Activated CD8-positive, alpha-beta memory T cell treated with anti-CD3 and anti-CD28 coated beads, Interleukin-2, amount 10 ng/mL, durations not matched to agents 7 days and 5 days (primary cell): ENCODE measurements around the gene CAMK4. TPM values are rescaled to one million over a fixed set of nuclear protein-coding genes. Genes with fewer than 3 reads are reported as not detected.

Source experiments
- ATAC-seq: fragments of 150-1000 bp; cut with Tn5 transposase; one replicate; pipeline ENCODE4 v1.10.0; 2021; ENCODE audit warnings: moderate library complexity
- CTCF ChIA-PET: fragments of 350-600 bp; sonication (Branson Sonifier 250); formaldehyde crosslinking; loops from one replicate; lab custom pipeline; 2021; ENCODE audit warnings: antibody characterized with exemption; lab: Charles Lee
- DNase-seq: peaks from one replicate; pipeline ENCODE4 v3.0.0-alpha.2; 2020
- H3K27ac Mint-ChIP-seq: one replicate; pipeline ENCODE4 v1.8.0; 2021; ENCODE audit warnings: mild to moderate bottlenecking, mixed read lengths
- H3K27me3 Mint-ChIP-seq: one replicate; pipeline ENCODE4 v1.8.0; 2021; ENCODE audit warnings: mixed read lengths
- H3K36me3 Mint-ChIP-seq: one replicate; pipeline ENCODE4 v1.8.0; 2021; ENCODE audit warnings: mild to moderate bottlenecking, mixed read lengths
- H3K4me1 Mint-ChIP-seq: one replicate; pipeline ENCODE4 v1.8.0; 2021; ENCODE audit warnings: mixed read lengths
- H3K4me3 Mint-ChIP-seq: one replicate; pipeline ENCODE4 v1.8.0; 2021; ENCODE audit warnings: mild to moderate bottlenecking, moderate library complexity, mixed read lengths
- H3K9me3 Mint-ChIP-seq: one replicate; pipeline ENCODE4 v1.8.0; 2022; ENCODE audit warnings: low read depth, mixed read lengths
- total RNA-seq, 2 experiments: library from RNA; stranded (reverse); gene quantifications; one replicate each; pipeline ENCODE4 v1.2.3, GENCODE V29; 2021

CAMK4 gene
- total RNA-seq, 2 experiments from 2014 or later: 77.4 to 91.1 TPM

DNA sequence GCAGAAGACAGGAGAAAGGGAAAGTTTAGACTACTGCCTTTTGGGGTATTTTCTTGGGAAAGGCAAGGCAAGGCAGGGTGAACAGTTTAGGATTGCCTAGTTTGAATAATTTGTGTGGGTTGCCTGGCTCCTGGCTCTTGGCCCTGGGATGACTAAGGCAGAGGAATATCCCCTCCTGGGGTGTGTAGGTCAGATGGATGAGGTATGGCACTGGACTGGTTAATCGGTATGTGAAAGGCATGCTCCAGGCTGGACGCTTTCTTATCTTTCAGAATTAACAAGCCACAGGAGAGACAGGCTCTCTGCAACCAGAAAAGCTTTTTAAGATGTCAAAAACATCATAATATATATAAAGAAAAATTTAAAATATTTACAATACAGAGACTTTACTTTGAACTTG lies 229.6 kb downstream of the CAMK4 start:
- no peak for DNase-seq
- Mint-ChIP-seq H3K4me3 (no peak overlapping the region), H3K27me3 (no peaks in the 10 kb centered on the region), H3K27ac (no peak overlapping the region), H3K36me3 (peaks cover 34% of the 10 kb centered on the region), H3K9me3 (no peaks in the 10 kb centered on the region), H3K4me1 (no peaks in the 10 kb centered on the region)
- CTCF ChIA-PET: interaction anchor here (1.6 kb wide), 1 partner anchor 16 kb away, joined by 3 read pairs; no protein-coding TSS in a partner anchor
- ATAC-seq: no peak

DNA sequence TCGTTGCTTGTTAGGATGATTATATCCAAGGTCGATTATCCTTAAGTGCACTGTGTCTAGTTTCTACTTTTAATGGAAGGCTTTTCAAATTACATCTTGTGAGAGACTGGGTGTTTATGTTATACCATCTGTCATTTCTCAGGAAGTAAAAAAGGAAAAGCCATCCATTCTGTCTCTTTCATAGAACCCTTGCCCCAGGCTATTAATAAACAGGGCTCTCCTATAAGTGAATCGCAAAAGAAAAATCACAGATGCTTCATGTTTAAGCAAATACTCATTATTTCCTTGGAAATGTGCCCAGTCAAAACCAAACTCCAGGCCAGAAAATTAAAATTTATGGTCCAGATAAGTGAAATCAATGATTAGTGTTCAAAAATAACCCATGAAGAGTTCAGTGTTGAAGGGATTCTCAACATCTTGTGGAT lies 230.0 kb downstream of the CAMK4 start:
- no peak overlapping the region for H3K27ac Mint-ChIP-seq
- no peak overlapping the region for H3K4me3 Mint-ChIP-seq
- CTCF ChIA-PET: no interaction called here
- H3K36me3 Mint-ChIP-seq: peaks cover 33% of the 10 kb centered on the region
- H3K27me3 Mint-ChIP-seq: no peaks in the 10 kb centered on the region
- H3K4me1 Mint-ChIP-seq: no peaks in the 10 kb centered on the region
- DNase-seq (no peak), ATAC-seq (no peak)
- no peaks in the 10 kb centered on the region for H3K9me3 Mint-ChIP-seq

DNA sequence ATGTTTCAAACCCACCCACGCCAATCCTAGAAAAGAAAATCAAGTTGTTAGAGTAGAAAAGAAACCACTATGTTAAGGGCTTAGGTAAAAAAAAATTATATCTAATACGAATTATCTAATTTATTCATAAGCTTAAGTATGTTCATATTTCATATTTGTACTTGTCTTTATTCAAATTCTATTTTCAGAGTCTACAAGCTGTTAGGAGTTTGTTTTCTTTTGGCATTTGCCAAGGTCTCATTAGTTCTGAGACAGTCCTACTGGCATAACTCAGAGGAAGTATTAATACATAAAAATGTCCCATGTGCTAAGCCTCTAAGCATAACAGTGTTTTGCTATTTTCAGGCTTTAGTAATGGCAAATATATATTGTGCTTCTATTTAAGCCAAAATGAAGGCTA lies 230.6 kb downstream of the CAMK4 start:
- DNase-seq (no peak), ATAC-seq (no peak)
- H3K9me3 Mint-ChIP-seq: no peaks in the 10 kb centered on the region
- no peaks in the 10 kb centered on the region for H3K27me3 Mint-ChIP-seq
- no peaks in the 10 kb centered on the region for H3K4me1 Mint-ChIP-seq
- CTCF ChIA-PET: no interaction called here
- peaks cover 32% of the 10 kb centered on the region for H3K36me3 Mint-ChIP-seq
- H3K4me3 Mint-ChIP-seq: no peak overlapping the region
- H3K27ac Mint-ChIP-seq: no peak overlapping the region

DNA sequence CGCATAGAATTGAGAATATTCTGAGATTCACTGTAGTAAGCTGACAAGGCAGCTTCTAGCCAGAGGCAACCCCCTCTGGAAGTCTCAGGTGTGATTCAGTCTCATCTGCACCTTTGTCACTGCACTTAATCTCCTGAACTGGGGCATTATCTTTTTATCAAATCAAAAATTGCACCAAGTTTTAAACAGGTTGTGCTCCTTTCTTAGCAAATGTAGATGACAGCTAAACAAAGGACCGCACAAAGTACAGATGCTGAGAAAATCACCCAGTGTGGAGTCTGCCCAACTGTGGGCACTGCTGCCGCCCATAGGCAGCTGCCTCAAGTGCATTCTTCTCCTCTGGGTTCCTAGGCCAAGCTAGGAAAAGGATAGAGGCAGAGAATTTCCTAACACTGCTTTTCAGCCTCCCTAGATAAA lies 237.1 kb downstream of the CAMK4 start:
- Mint-ChIP-seq H3K27me3 (no peaks in the 10 kb centered on the region), H3K36me3 (peaks cover 39% of the 10 kb centered on the region), H3K4me1 (no peaks in the 10 kb centered on the region), H3K9me3 (peaks cover 7% of the 10 kb centered on the region), H3K27ac (no peak overlapping the region), H3K4me3 (no peak overlapping the region)
- DNase-seq (no peak), ATAC-seq (no peak)
- CTCF ChIA-PET: no interaction called here

DNA sequence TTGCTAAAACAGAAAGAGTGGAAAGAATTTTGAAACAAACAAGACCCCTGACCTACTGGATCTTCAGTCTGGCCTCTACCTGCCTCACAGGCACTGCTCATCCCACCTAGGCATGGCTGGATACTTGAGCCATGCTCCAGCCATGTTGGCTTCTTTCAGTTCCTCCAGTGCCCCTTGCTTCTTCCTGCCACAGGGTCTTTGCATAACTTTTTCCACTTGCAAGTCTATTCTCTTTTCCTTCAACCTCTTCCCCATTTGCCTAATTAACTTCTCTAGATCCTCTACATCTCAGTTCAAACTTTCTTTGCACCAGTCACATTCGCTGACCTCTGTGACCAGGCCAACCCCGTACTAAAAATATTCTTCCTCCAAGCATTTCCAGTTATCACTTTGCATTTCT lies 237.8 kb downstream of the CAMK4 start:
- Mint-ChIP-seq H3K36me3 (peaks cover 39% of the 10 kb centered on the region), H3K4me3 (no peak overlapping the region), H3K9me3 (peaks cover 7% of the 10 kb centered on the region), H3K4me1 (no peaks in the 10 kb centered on the region), H3K27ac (no peak overlapping the region), H3K27me3 (no peaks in the 10 kb centered on the region)
- ATAC-seq (no peak), DNase-seq (no peak)
- CTCF ChIA-PET: no interaction called here

DNA sequence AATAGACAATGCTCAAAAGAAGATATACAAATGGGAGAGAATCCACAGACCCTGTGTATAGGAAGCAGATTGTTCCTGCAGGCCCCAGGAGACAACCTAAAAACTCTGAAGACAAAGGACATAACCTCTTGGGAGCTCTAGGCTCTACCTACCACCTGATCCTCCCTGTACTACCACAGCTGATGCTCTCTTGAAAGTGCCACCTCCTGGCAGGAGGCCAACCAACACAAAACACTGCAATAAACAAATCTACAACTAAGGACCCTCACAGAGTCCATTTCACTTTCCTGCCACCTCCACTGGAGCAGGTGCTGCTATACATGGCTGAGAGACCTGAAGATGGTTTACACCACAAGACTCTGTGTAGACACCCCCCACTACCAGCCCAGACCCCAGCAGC lies 239.1 kb downstream of the CAMK4 start:
- no peaks in the 10 kb centered on the region for H3K4me1 Mint-ChIP-seq
- H3K9me3 Mint-ChIP-seq: peaks cover 10% of the 10 kb centered on the region
- H3K27ac Mint-ChIP-seq: no peak overlapping the region
- DNase-seq: no peak
- peaks cover 42% of the 10 kb centered on the region for H3K36me3 Mint-ChIP-seq
- no peaks in the 10 kb centered on the region for H3K27me3 Mint-ChIP-seq
- ATAC-seq: no peak
- CTCF ChIA-PET: no interaction called here
- no peak overlapping the region for H3K4me3 Mint-ChIP-seq

DNA sequence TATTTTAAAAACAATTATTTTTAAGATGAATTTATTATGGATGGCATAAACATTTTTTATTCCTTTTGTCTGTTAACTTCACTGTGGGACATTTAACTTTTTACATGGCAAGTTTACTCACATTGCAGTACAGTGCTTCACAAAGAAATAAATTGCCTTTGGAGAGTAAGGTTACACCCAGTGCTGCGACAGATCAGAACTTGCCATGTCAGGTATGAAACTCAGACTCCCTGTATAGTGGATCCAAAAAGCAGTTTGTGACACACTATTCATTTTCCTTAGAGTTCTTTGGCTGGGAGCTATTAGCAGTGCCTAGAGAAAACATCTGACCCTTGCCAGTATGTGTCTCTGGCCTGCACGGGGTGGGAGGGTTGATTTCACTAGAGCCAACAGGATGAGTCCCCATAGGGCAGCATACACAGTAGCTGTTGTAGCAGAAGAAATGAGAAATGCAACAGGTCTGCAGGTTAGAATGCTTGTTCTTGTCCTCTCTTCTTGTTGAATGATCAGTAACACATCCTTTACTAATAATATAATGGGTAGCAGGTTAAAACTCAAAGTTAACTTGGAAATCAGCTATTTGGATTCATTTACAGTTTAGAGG lies 245.2 kb downstream of the CAMK4 start:
- Mint-ChIP-seq H3K27me3 (no peaks in the 10 kb centered on the region), H3K4me3 (no peak overlapping the region), H3K36me3 (peaks cover 29% of the 10 kb centered on the region), H3K9me3 (peaks cover 15% of the 10 kb centered on the region), H3K27ac (no peak overlapping the region), H3K4me1 (no peaks in the 10 kb centered on the region)
- DNase-seq (no peak), ATAC-seq (no peak)
- CTCF ChIA-PET: no interaction called here

DNA sequence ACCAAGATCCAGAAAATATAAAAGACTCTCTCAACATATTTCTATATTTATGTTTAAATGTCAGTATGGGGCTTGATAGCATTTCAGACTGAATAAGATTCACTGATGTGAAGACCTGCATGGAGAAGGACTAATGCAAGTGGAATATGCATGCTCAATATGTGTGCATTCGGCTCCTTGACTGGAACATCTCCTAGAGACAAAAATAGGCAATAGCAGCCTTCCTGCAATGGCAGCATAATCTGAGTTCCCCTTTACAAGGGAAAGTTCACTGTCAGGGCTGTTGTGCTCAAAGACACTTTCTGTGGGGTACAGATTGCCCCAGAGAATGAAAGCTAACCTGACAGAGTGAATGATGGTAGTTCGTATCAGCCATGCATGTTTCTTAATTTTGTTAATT lies 245.7 kb downstream of the CAMK4 start:
- no peak for ATAC-seq
- no peaks in the 10 kb centered on the region for H3K27me3 Mint-ChIP-seq
- H3K9me3 Mint-ChIP-seq: peaks cover 13% of the 10 kb centered on the region
- no peak overlapping the region for H3K4me3 Mint-ChIP-seq
- H3K4me1 Mint-ChIP-seq: no peaks in the 10 kb centered on the region
- CTCF ChIA-PET: no interaction called here
- peaks cover 26% of the 10 kb centered on the region for H3K36me3 Mint-ChIP-seq
- H3K27ac Mint-ChIP-seq: no peak overlapping the region
- DNase-seq: no peak

DNA sequence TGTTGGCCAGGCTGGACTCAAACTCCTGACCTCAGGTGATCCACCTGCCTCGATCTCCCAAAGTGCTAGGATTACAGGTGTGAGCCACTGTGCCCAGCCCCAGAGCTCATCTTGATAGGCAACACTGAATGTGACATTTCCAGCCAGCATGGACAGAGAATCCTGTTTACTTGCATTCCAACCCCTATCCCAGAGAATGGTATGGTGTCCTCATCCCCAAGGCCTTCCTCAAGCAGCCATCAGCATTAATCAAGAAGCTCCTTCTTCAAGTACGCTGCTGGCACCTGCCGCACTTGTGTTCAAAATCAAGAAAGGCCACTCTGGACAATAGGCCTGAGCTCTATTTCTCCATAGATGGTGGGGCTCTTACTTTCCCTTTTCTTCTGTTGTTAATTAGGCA lies 247.9 kb downstream of the CAMK4 start:
- DNase-seq (no peak), ATAC-seq (no peak)
- Mint-ChIP-seq H3K27me3 (no peaks in the 10 kb centered on the region), H3K4me1 (no peaks in the 10 kb centered on the region), H3K36me3 (peaks cover 24% of the 10 kb centered on the region), H3K27ac (no peak overlapping the region), H3K4me3 (no peak overlapping the region), H3K9me3 (peaks cover 8% of the 10 kb centered on the region)
- CTCF ChIA-PET: interaction anchor here (1.6 kb wide), 1 partner anchor 9 kb away, joined by 4 read pairs; no protein-coding TSS in a partner anchor

DNA sequence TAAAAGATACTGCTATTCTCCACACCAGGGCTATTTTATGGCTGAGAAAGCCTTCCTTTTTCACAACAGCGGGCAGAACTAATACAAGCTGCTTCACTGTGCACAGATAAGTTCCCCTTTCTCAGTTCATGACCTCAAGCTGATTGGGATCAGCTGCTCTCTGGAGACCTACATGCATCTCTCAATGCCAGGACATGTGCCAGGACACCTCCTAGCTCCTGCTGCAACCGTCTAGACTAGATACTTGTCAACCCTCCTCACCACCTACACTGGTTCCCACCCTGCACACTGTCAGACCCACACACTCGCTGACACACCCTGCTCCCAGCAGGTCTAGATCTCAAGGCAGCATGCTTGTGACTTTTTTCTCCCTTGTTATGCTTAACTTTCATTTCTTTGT lies 248.4 kb downstream of the CAMK4 start:
- CTCF ChIA-PET: interaction anchor here (1.6 kb wide), 1 partner anchor 8 kb away, joined by 4 read pairs; no protein-coding TSS in a partner anchor
- Mint-ChIP-seq H3K4me3 (no peak overlapping the region), H3K36me3 (peaks cover 22% of the 10 kb centered on the region), H3K9me3 (peaks cover 5% of the 10 kb centered on the region), H3K27me3 (no peaks in the 10 kb centered on the region), H3K27ac (no peak overlapping the region), H3K4me1 (no peaks in the 10 kb centered on the region)
- DNase-seq (no peak), ATAC-seq (no peak)

DNA sequence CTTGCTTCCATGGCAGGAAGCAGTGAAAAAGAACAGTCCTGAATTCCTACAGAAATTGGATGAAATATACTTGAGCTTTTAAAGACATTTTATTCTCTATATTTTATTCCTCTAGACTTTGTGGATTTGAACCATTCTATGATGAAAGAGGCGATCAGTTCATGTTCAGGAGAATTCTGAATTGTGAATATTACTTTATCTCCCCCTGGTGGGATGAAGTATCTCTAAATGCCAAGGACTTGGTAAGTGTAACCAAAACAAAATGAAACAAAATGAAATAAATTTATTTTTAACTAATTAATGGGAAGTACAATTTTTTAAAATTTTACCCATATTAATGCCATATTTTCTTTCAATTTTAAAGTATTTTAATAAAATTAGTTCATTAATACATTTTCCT lies 254.1 kb downstream of the CAMK4 start:
- Mint-ChIP-seq H3K36me3 (peaks cover 30% of the 10 kb centered on the region), H3K4me3 (no peak overlapping the region), H3K27me3 (no peaks in the 10 kb centered on the region), H3K4me1 (no peaks in the 10 kb centered on the region), H3K27ac (no peak overlapping the region), H3K9me3 (no peaks in the 10 kb centered on the region)
- CTCF ChIA-PET: interaction anchor here (0.7 to 1.6 kb wide), 3 partner anchors 255 to 322 kb away, joined by 3 to 4 read pairs (median 4); no protein-coding TSS in a partner anchor
- DNase-seq (no peak), ATAC-seq (no peak)

DNA sequence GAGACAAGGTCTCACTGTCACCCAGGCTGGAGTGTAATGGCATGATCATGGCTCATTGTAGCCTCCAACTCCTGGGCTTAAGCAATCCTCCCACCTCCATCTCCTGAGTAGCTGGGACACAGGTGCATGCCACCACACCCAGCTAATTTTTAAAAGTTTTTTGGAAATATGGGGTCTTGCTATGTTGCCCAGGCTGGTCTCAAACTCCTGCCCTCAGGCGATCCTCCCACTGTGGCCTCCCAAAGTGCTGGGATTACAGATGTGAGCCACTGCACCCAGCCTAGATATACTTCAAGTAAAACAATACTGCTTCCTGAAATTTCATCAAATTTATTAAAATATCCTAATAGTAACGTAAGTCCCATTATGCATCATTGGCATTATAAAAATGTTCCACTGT lies 254.7 kb downstream of the CAMK4 start:
- DNase-seq (no peak), ATAC-seq (no peak)
- Mint-ChIP-seq H3K4me3 (no peak overlapping the region), H3K4me1 (no peaks in the 10 kb centered on the region), H3K27me3 (no peaks in the 10 kb centered on the region), H3K36me3 (peaks cover 34% of the 10 kb centered on the region), H3K27ac (no peak overlapping the region), H3K9me3 (no peaks in the 10 kb centered on the region)
- CTCF ChIA-PET: interaction anchor here (1.0 kb wide), 1 partner anchor 255 kb away, joined by 3 read pairs; no protein-coding TSS in a partner anchor

DNA sequence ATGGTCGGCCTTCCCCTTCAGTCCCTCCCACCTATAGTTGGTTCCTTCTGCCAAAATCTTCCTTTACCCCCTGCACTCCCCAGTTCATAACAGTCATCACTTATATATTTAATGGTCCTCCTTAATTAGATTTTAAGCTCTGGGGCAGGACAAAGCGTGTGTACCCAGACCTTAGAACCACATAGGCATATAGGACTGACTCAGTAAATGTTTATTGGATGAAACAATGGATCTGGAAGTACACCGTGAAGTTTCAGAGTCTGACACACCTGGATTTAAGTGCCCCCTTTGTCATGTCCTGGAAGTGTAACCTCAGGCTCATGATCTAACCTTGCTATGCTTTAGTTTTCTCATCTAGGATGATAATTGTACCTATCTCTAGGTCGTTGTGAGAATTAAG lies 256.2 kb downstream of the CAMK4 start:
- Mint-ChIP-seq H3K27me3 (no peaks in the 10 kb centered on the region), H3K36me3 (peaks cover 42% of the 10 kb centered on the region), H3K27ac (no peak overlapping the region), H3K9me3 (no peaks in the 10 kb centered on the region), H3K4me1 (no peaks in the 10 kb centered on the region), H3K4me3 (no peak overlapping the region)
- ATAC-seq (no peak), DNase-seq (no peak)
- CTCF ChIA-PET: interaction anchor here (1.2 kb wide), 1 partner anchor 8 kb away, joined by 4 read pairs; no protein-coding TSS in a partner anchor

DNA sequence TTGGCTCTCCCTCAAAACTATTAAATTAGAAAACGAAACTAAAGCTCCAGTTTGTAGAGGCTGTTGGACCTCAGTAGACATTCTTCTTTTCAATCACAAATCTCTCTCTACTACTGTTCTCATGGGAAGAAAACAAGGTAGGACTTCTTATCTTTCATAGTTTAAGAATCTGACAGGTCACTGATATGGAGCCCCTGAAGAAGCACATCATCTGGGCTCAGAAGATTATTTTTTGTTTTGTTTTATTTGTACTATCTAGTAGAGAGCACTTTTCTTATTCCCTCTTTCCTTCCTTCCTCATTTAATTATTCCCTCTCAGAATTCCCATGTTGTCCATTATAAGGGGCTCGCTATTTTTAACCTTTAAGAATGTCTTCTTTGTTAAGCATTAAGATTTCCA lies 261.9 kb downstream of the CAMK4 start:
- Mint-ChIP-seq H3K36me3 (peaks cover 55% of the 10 kb centered on the region), H3K27me3 (no peaks in the 10 kb centered on the region), H3K9me3 (no peaks in the 10 kb centered on the region), H3K27ac (no peak overlapping the region), H3K4me1 (peaks cover 7% of the 10 kb centered on the region), H3K4me3 (no peak overlapping the region)
- peak; percentile 16 for ATAC-seq
- CTCF ChIA-PET: interaction anchor here (1.5 kb wide), 1 partner anchor 46 kb away, joined by 5 read pairs; no protein-coding TSS in a partner anchor
- DNase-seq: no peak
